Measurements from ENCODE around the gene GAS1.

DNA sequence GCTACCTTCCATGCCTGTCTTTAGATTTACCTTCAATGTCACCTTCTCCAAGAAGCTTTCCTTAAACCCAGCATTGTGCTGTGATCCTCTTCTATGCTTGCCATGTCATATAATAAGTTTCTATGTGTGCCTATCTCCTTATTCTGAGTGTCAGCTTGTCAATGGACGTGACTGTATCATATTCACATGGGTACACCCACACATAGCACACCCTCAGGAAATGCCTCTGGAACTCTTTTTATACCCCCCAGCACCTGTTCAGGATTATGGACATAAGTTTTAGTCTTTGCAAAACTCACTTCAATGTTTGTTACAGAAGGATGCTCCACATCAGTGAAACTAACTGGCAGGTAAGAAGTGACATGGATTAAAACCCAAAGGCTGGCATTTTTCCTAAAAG lies 7.4 kb downstream of the GAS1 start:
- TF ChIP-seq RFX5 (IDR thresholded peaks at IDR 0.05; ENCODE audit: low read depth, low read length) = no peak
- TF ChIP-seq YY1 (IDR thresholded peaks at IDR 0.05; ENCODE audit: low read depth, low read length) = no peak
- TF ChIP-seq EP300 (IDR thresholded peaks at IDR 0.05; ENCODE audit: borderline replicate concordance in 1 of 2, control insufficient read depth in 1 of 2, low read depth in 2 of 2, low read length in 2 of 2) = no peak
- no peak for TF ChIP-seq IRF4 (IDR thresholded peaks at IDR 0.05; ENCODE audit: low read depth, low read length)
- TF ChIP-seq CHD2 (IDR thresholded peaks at IDR 0.05; ENCODE audit: borderline replicate concordance, low read depth, low read length) = no peak
- no peak for TF ChIP-seq ZNF274 (IDR thresholded peaks at IDR 0.05; ENCODE audit: insufficient read depth, insufficient read length)
- TF ChIP-seq MTA3 (IDR thresholded peaks at IDR 0.05; ENCODE audit: borderline replicate concordance, low read length) = no peak
- TF ChIP-seq BRCA1 (IDR thresholded peaks at IDR 0.05; ENCODE audit: low read depth, low read length) = no peak
- TF ChIP-seq, protein P1, sequence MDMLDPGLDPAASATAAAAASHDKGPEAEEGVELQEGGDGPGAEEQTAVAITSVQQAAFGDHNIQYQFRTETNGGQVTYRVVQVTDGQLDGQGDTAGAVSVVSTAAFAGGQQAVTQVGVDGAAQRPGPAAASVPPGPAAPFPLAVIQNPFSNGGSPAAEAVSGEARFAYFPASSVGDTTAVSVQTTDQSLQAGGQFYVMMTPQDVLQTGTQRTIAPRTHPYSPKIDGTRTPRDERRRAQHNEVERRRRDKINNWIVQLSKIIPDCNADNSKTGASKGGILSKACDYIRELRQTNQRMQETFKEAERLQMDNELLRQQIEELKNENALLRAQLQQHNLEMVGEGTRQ (IDR thresholded peaks at IDR 0.05; ENCODE audit: borderline replicate concordance, low read depth, low read length) = no peak
- TF ChIP-seq RBBP5 (conservative IDR thresholded peaks at IDR 0.05) = no peak
- TF ChIP-seq, protein P2, sequence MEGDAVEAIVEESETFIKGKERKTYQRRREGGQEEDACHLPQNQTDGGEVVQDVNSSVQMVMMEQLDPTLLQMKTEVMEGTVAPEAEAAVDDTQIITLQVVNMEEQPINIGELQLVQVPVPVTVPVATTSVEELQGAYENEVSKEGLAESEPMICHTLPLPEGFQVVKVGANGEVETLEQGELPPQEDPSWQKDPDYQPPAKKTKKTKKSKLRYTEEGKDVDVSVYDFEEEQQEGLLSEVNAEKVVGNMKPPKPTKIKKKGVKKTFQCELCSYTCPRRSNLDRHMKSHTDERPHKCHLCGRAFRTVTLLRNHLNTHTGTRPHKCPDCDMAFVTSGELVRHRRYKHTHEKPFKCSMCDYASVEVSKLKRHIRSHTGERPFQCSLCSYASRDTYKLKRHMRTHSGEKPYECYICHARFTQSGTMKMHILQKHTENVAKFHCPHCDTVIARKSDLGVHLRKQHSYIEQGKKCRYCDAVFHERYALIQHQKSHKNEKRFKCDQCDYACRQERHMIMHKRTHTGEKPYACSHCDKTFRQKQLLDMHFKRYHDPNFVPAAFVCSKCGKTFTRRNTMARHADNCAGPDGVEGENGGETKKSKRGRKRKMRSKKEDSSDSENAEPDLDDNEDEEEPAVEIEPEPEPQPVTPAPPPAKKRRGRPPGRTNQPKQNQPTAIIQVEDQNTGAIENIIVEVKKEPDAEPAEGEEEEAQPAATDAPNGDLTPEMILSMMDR (IDR thresholded peaks at IDR 0.05 in 2 of 3, conservative IDR thresholded peaks at IDR 0.05 in 1 of 3; ENCODE audit: control insufficient read depth in 2 of 3, extremely low read depth in 1 of 3, insufficient read depth in 1 of 3, low read depth in 3 of 3, low read length in 3 of 3) = no peak
- no peak for TF ChIP-seq JUND (IDR thresholded peaks at IDR 0.05; ENCODE audit: low read depth, low read length)
- TF ChIP-seq EZH2 (IDR thresholded peaks at IDR 0.05; ENCODE audit: borderline replicate concordance, control insufficient read depth, low read depth, low read length) = no peak
- TF ChIP-seq POLR2AphosphoS2 (IDR thresholded peaks at IDR 0.05; ENCODE audit: low read depth, low read length) = no peak
